Psoas muscle (tissue), 8 donors: ENCODE data around the gene AFAP1. TPM values are rescaled to one million over a fixed set of nuclear protein-coding genes. Genes with fewer than 3 reads are reported as not detected.
A peak's percentile ranks its signal among the peaks of the same experiment; 100 is the strongest.

Source experiments
- ATAC-seq, 4 donors: fragments of 200-7000 bp; cut with Tn5 transposase; one replicate each; pipeline ENCODE4 v1.9.1; 2020; ENCODE audit warnings: moderate library complexity in 3 of 4, mild to moderate bottlenecking in 2 of 4
- DNase-seq, 2 donors: peaks; one replicate each; pipeline ENCODE4 v3.0.0-alpha.2; 2020
- H3K27ac ChIP-seq: fragments of 200-600 bp; one replicate; pipeline ENCODE4 v1.8.0; 2022
- H3K27me3 ChIP-seq, 3 donors: fragments of 200-600 bp in 1 of 3; one replicate each; pipeline versions ENCODE4 v1.6.1 to v1.8.0; 2013 to 2022; ENCODE audit warnings: low read length in 2 of 3, mild to moderate bottlenecking in 2 of 3, moderate library complexity in 1 of 3; ENCODE audit not compliant: insufficient read depth in 3 of 3
- H3K36me3 ChIP-seq, 2 donors: fragments of 200-600 bp in 1 of 2; one replicate each; pipeline versions ENCODE4 v1.6.1 to v1.8.0; 2013 to 2022; ENCODE audit warnings: low read depth in 1 of 2, mild to moderate bottlenecking in 1 of 2, moderate library complexity in 1 of 2; ENCODE audit not compliant: insufficient read depth in 1 of 2
- H3K4me1 ChIP-seq: fragments of 200-600 bp; one replicate; pipeline ENCODE4 v1.8.0; 2022
- H3K4me3 ChIP-seq: fragments of 200-600 bp; one replicate; pipeline ENCODE4 v1.8.0; 2022; ENCODE audit warnings: mild to moderate bottlenecking
- H3K9me3 ChIP-seq: fragments of 200-600 bp; one replicate; pipeline ENCODE4 v1.8.0; 2022
- CTCF ChIP-seq: fragments of 200-600 bp; IDR thresholded peaks from one replicate; pipeline ENCODE4 v1.8.0; 2022; ENCODE audit warnings: antibody characterized with exemption
- WGBS, 3 donors: extraction: QIAGEN DNeasy Blood & Tissue Kit; methylation state at CpG; one replicate each; pipeline versions ENCODE4 v1.1.6 to v1.1.7; 2013; 5-methylcytosine and 5-hydroxymethylcytosine counted together
- intact Hi-C, 2 donors: fragments of 100-400 bp; cut with DNase I; formaldehyde crosslinking; loops; one replicate each; pipeline versions ENCODE4 v1.11.0 to v1.14.2; 2022
- polyA plus RNA-seq, 3 donors: library from polyadenylated mRNA; stranded (reverse); fragments of 200-250 nt; gene quantifications; one replicate each; pipeline ENCODE4 v1.2.3, GENCODE V29; 2013
- total RNA-seq, 4 donors: library from RNA; stranded (reverse); fragmentation: NEBNext Ultra II Directional in 2 of 4; extraction: Animal tissue kit (Norgen Biotek cat#: 25700) in 2 of 4; gene quantifications; one replicate each; pipeline versions ENCODE4 v1.2.1 to v1.2.4, GENCODE V29; 2021 to 2023
- donor health status: healthy with polysubstance abuse.
- donor health status: DM: no; HTN: no; CAD: no; lungs with moderate emphysema.
- donor health status: Bipolar disorder and iron deficiency.
- donor health status: healthy.
- donor health status: DM: yes; HTN: yes; CAD: no.
- donor health status: DM: no; HTN: no; CAD: no.
- donor health status: DM: no; HTN: no; CAD: no.
- donor health status: DM: yes; HTN: yes; CAD: no.

The AFAP1 gene
- total and polyA plus RNA-seq, 7 donors = 1.3 to 11.4 (median 2.6) TPM

DNA sequence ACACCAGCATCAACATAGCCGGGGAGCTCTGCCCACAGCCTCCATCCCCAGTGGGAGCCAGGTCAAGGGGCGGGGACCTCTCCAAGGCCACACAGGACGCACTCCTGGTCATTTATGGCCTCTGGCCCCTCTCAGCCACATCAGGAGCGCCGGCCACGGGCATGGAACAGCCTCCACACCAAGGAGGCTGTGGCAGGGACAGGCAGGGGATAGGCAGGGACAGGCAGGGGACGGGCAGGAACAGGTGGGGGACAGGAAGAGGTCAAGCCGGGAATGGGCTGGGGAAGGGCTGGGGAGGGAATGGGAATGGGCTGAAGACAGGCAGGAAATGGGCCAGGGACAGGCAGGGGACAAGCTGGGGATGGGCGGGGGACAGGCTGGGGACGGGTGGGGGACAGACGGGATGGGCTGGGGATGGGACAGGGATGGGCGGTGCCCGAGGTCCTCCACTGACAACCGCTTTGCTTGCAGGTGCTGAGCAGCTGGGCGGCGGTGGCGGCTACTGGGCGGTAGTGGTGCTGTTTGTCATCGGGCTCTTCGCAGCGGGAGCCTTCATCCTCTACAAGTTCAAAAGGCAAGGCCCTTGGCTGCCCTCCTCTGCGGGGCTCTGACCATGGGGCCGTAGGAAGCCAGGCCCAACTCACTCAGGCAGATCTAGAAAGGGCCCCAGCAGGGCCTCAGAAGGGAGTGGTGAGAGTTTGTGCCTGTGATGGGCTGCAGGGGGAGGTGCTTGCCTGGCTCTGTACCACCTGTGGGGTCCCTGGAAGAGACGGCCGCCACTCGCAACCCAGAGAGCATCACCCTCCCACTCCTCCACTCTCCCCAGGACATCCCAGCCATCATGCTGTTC, 205.6 kb downstream of the AFAP1 start:
- DNase-seq (peak in 1 of 2 donors; percentile 42), ATAC-seq (no peak)
- H3K9me3 ChIP-seq = no peaks in the 10 kb centered on the region
- H3K36me3 ChIP-seq = no peaks in the 10 kb centered on the region
- H3K4me1 ChIP-seq = no peaks in the 10 kb centered on the region
- WGBS, 3 donors = 55 to 69% (median 63%) methylated on average over 20 to 26 of the region's 26 CpGs
- H3K27ac ChIP-seq = no peak overlapping the region
- intact Hi-C loops = no loop called here
- peaks cover 0 to 1% (median 0%) of the 10 kb centered on the region in 3 donors for H3K27me3 ChIP-seq
- no peak overlapping the region for H3K4me3 ChIP-seq
- no peak for TF ChIP-seq CTCF

GRCh38 chr4:7733201-7733600, 206.5 kb downstream of the AFAP1 start:
- no peaks in the 10 kb centered on the region for H3K4me1 ChIP-seq
- ATAC-seq (no peak), DNase-seq (peak in 1 of 2 donors; percentile 28)
- TF ChIP-seq CTCF = no peak
- H3K27me3 ChIP-seq = peaks cover 0 to 1% (median 0%) of the 10 kb centered on the region in 3 donors
- H3K27ac ChIP-seq = no peak overlapping the region
- no peaks in the 10 kb centered on the region for H3K9me3 ChIP-seq
- WGBS, 3 donors = 85 to 92% (median 88%) methylated on average over 17 of the region's 17 CpGs
- no peak overlapping the region for H3K4me3 ChIP-seq
- intact Hi-C loops = no loop called here
- H3K36me3 ChIP-seq = no peaks in the 10 kb centered on the region

DNA sequence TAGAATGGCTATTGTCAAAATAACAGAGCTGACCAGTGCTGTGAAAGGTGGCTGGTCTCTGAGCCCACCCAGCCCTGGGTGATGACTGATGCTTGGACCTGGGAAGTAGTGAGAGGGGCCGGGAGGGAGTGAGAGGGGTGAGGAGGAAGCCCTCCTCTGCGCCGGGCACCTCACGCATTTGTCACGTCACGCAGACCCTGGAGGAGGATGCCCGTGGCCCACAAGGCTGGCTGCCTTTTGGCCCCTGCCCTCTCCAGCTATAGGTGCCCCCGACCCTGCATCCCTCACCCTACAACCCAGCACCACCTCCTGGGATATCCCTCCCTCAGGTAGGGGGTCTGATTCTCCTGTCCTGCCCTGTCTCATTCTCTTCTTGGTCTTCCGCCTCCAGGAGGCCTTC, 207.4 kb downstream of the AFAP1 start:
- WGBS, 3 donors = 92 to 96% (median 94%) methylated on average over 9 of the region's 9 CpGs
- Histone ChIP-seq H3K9me3 (no peaks in the 10 kb centered on the region), H3K27me3 (peaks cover 0 to 1% (median 0%) of the 10 kb centered on the region in 3 donors), H3K4me1 (no peaks in the 10 kb centered on the region), H3K27ac (no peak overlapping the region), H3K4me3 (no peak overlapping the region), H3K36me3 (no peaks in the 10 kb centered on the region)
- ATAC-seq (no peak), DNase-seq (peak in 1 of 2 donors; percentile 23)
- intact Hi-C loops = no loop called here
- TF ChIP-seq CTCF = no peak

- no peaks in the 10 kb centered on the region for H3K36me3 ChIP-seq
- ATAC-seq (no peak), DNase-seq (no peak)
- no peaks in the 10 kb centered on the region for H3K4me1 ChIP-seq
- H3K27ac ChIP-seq = no peak overlapping the region
- intact Hi-C loops = no loop called here
- peaks cover 0 to 1% (median 0%) of the 10 kb centered on the region in 3 donors for H3K27me3 ChIP-seq
- H3K4me3 ChIP-seq = no peak overlapping the region
- WGBS, 3 donors = 78 to 80% (median 80%) methylated on average over 4 of the region's 4 CpGs
- no peaks in the 10 kb centered on the region for H3K9me3 ChIP-seq
- no peak for TF ChIP-seq CTCF
Measured at GRCh38 chr4:7731437-7731836, 208.2 kb downstream of the AFAP1 start.
